Upper lobe of right lung (tissue), 1 donor: ENCODE data around the gene ALDH1A3. TPM values are rescaled to one million over a fixed set of nuclear protein-coding genes. Genes with fewer than 3 reads are reported as not detected.
A peak's percentile ranks its signal among the peaks of the same experiment; 100 is the strongest.

Source experiments
- ATAC-seq: fragments of 200-7000 bp; cut with Tn5 transposase; one replicate; pipeline ENCODE4 v1.9.1; 2020; ENCODE audit warnings: mild to moderate bottlenecking, moderate library complexity
- DNase-seq: peaks from one replicate; pipeline ENCODE4 v3.0.0-alpha.2; 2020
- H3K27ac ChIP-seq: fragments of 200-600 bp; one replicate; pipeline ENCODE4 v1.8.0; 2022
- H3K27me3 ChIP-seq: fragments of 200-600 bp; one replicate; pipeline ENCODE4 v1.8.0; 2022; ENCODE audit warnings: mild to moderate bottlenecking
- H3K36me3 ChIP-seq: fragments of 200-600 bp; one replicate; pipeline ENCODE4 v1.8.0; 2022
- H3K4me1 ChIP-seq: fragments of 200-600 bp; one replicate; pipeline ENCODE4 v1.8.0; 2022
- H3K4me3 ChIP-seq: fragments of 200-600 bp; one replicate; pipeline ENCODE4 v1.8.0; 2022; ENCODE audit warnings: mild to moderate bottlenecking
- H3K9me3 ChIP-seq: fragments of 200-600 bp; one replicate; pipeline ENCODE4 v1.8.0; 2022
- CTCF ChIP-seq: fragments of 200-600 bp; IDR thresholded peaks from one replicate; pipeline ENCODE4 v1.8.0; 2022; ENCODE audit warnings: antibody characterized with exemption
- intact Hi-C: fragments of 100-400 bp; cut with DNase I; formaldehyde crosslinking; loops from one replicate; pipeline ENCODE4 v1.11.0; 2022
- total RNA-seq: library from RNA; stranded (reverse); fragmentation: NEBNext Ultra II Directional; extraction: Animal tissue kit (Norgen Biotek cat#: 25700); gene quantifications from one replicate; pipeline ENCODE4 v1.2.1, GENCODE V29; 2021
- donor health status: DM: no; HTN: yes; CAD: no; lungs with severe emphysema.

Gene ALDH1A3
- total RNA-seq, 1 donor from 2014 or later: 9.9 TPM

DNA sequence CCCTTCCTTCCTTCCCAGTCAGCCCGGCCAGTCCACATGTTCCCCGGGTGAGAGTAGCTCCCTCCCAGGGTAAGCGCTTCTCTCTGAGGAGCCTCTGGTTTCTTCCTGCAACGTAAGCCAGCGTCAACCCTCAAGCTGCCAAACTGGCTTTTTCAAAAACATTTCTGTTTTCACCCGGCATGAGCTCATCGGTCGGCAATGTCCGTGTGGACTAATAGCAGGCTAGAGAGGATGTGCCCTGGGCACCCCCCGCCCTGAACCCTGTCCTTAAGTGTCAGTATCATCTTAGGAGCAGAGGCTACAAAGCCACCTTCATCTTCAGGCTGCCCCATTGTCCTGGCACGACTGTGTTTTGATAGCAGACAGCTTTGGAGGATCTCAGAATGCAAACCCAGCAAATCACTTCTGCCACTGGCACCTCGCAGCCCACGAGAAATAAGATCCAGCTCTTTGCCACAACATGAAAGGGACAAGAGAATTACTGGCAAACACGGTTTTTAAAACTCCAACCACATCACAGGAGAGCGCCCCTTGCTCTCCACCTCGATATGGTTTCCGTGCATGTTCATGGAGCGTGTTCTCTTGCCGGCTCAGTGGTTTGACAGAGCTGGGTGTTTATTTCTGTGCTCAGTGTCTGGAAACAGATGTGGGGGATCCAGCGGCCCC is 9.9 kb downstream of the ALDH1A3 start:
- ATAC-seq: peak; percentile 76
- H3K9me3 ChIP-seq: no peaks in the 10 kb centered on the region
- peaks cover 5% of the 10 kb centered on the region for H3K4me1 ChIP-seq
- peak; percentile 67 for DNase-seq
- H3K27ac ChIP-seq: no peak overlapping the region
- peaks cover 26% of the 10 kb centered on the region for H3K27me3 ChIP-seq
- no peaks in the 10 kb centered on the region for H3K36me3 ChIP-seq
- H3K4me3 ChIP-seq: no peak overlapping the region
- intact Hi-C loops: no loop called here
- no peak for TF ChIP-seq CTCF

DNA sequence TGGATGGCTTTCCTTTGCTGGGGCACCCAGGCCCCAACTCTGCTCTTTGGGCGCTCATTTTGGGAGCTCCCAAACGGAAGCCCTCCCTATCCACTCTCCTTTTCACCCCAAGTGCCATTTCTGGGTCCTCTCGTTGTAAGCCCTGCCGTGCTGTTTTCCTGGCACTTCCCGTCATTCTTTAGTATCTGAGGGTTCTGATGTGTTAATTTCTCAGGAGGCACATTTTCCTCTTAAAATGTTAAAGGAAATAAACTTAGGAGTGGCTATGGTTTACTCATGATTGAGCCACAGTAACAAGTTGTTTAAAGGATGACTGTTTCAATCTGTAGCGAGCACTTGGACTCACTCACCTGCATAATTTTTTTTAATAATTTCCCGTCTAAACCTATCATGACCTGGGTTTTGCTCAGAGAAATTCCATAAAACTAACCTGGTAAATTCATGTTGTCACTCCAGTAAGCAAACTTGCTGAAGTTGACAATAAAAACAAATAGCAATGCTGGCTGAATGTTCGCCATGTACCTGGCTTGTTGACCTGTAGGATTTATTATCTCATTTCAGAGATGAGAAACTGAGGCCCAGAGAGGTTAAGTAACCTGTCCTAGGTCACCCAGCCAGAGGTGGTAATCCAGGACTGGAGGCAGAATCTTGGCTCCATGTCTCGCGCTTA is 10.6 kb downstream of the ALDH1A3 start:
- Histone ChIP-seq H3K4me1 (peaks cover 5% of the 10 kb centered on the region), H3K27me3 (peaks cover 20% of the 10 kb centered on the region), H3K27ac (no peak overlapping the region), H3K9me3 (no peaks in the 10 kb centered on the region), H3K4me3 (no peak overlapping the region), H3K36me3 (no peaks in the 10 kb centered on the region)
- DNase-seq (no peak), ATAC-seq (no peak)
- intact Hi-C loops: no loop called here
- no peak for TF ChIP-seq CTCF

DNA sequence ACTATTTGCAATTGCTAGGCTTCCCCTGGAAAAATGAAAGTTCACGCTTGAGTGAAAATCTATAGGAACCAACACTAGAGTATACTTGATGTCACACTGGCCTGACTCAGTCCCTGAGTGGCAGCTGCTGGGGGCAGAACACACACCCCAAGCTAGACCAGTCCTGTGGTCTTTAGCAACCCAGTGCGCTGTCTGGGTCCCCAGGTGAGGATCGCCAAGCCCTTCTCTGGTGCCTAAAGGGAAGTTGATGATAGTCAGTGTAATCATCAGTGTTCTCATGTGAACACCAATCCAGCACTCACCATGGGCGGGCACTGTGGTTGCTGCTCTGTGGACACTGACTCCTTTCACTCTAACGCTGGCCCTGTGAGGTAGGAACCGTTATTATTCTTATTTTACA is 11.2 kb downstream of the ALDH1A3 start:
- TF ChIP-seq CTCF: no peak
- Histone ChIP-seq H3K9me3 (no peaks in the 10 kb centered on the region), H3K27ac (no peak overlapping the region), H3K36me3 (no peaks in the 10 kb centered on the region), H3K4me3 (no peak overlapping the region), H3K4me1 (peaks cover 5% of the 10 kb centered on the region), H3K27me3 (peaks cover 18% of the 10 kb centered on the region)
- intact Hi-C loops: no loop called here
- DNase-seq: no peak
- no peak for ATAC-seq

GRCh38 chr15:100891307-100892012 is 11.8 kb downstream of the ALDH1A3 start:
- Histone ChIP-seq H3K27ac (no peak overlapping the region), H3K27me3 (peaks cover 14% of the 10 kb centered on the region), H3K4me3 (no peak overlapping the region), H3K9me3 (no peaks in the 10 kb centered on the region), H3K36me3 (no peaks in the 10 kb centered on the region), H3K4me1 (peaks cover 5% of the 10 kb centered on the region)
- DNase-seq: no peak
- intact Hi-C loops: no loop called here
- ATAC-seq: no peak
- no peak for TF ChIP-seq CTCF

DNA sequence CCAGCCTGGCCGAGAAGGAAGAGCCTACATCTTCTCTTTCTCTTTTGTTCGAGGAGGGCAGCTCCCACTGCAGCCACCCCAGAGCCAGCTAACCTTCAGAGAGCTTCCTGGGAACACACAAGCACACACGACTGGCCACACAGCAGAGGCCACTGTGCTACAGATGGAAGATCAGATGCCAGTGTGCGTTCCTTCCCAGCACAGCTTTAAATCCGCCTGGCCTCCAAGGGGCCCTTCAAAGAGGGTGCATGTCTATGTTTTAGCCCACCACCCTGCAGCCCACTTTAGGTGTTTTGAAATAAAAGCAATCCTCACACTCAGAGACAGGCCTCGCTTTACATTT is 12.4 kb downstream of the ALDH1A3 start:
- ATAC-seq (no peak), DNase-seq (no peak)
- no peaks in the 10 kb centered on the region for H3K9me3 ChIP-seq
- no peak overlapping the region for H3K4me3 ChIP-seq
- intact Hi-C loops: no loop called here
- no peak for TF ChIP-seq CTCF
- no peaks in the 10 kb centered on the region for H3K36me3 ChIP-seq
- no peak overlapping the region for H3K27ac ChIP-seq
- H3K4me1 ChIP-seq: peaks cover 5% of the 10 kb centered on the region
- peaks cover 14% of the 10 kb centered on the region for H3K27me3 ChIP-seq
